GM10248 (cell line): ENCODE results near the gene MGLL.

Source experiments
- CTCF ChIA-PET: fragments of 300-600 bp; sonication (Branson Sonifier 250); formaldehyde crosslinking; extraction: SDS; loops from one replicate; lab custom pipeline; 2021; ENCODE audit warnings: antibody characterized with exemption; lab: Yijun Ruan, JAX
- POLR2A ChIA-PET: fragments of 350-650 bp; sonication (Branson Sonifier 250); formaldehyde crosslinking; extraction: SDS; loops from one replicate; lab custom pipeline; 2020; ENCODE audit warnings: antibody characterized with exemption; lab: Yijun Ruan, JAX
- DNase-seq: peaks from one replicate; pipeline ENCODE4 v3.0.0; 2012; ENCODE audit errors: extremely low spot score
- CTCF ChIP-seq: IDR thresholded peaks from 2 replicates; pipeline ENCODE4 v1.5.1; 2012; ENCODE audit warnings: mild to moderate bottlenecking, low read depth; ENCODE audit errors: extremely low read depth, missing control alignments, control extremely low read depth

MGLL gene

GRCh38 chr3:127796045-127796830 is 26.1 kb downstream of the MGLL start:
- POLR2A ChIA-PET, result no interaction called here
- no peak for DNase-seq
- no peak for TF ChIP-seq CTCF
- CTCF ChIA-PET, result no interaction called here

GRCh38 chr3:127794972-127795371 is 27.3 kb downstream of the MGLL start:
- ChIA-PET POLR2A (no interaction called here), CTCF (interaction anchor here (0.7 kb wide), 1 partner anchor 165 kb away, joined by 3 read pairs; no protein-coding TSS in a partner anchor)
- TF ChIP-seq CTCF, result no peak
- DNase-seq, result no peak

GRCh38 chr3:127794402-127794801 is 27.9 kb downstream of the MGLL start:
- no peak for TF ChIP-seq CTCF
- ChIA-PET POLR2A (no interaction called here), CTCF (no interaction called here)
- DNase-seq, result no peak

GRCh38 chr3:127792541-127793292 is 29.6 kb downstream of the MGLL start:
- POLR2A ChIA-PET, result interaction anchor here (0.7 kb wide), 1 partner anchor 114 kb away, joined by 3 read pairs; no protein-coding TSS in a partner anchor
- DNase-seq, result no peak
- TF ChIP-seq CTCF, result no peak
- CTCF ChIA-PET, result interaction anchor here (0.6 to 1.2 kb wide), 5 partner anchors 11 to 179 kb away, joined by 3 to 4 read pairs (median 3); partner anchors contain the start of gene MGLL

GRCh38 chr3:127791221-127791913 is 30.9 kb downstream of the MGLL start:
- CTCF ChIA-PET, result interaction anchor here (0.9 to 3.3 kb wide), 16 partner anchors 9 to 216 kb away, joined by 3 to 21 read pairs (median 4); no protein-coding TSS in a partner anchor
- TF ChIP-seq CTCF, result peak; percentile 67
- POLR2A ChIA-PET, result interaction anchor here (1.0 kb wide), 1 partner anchor 17 kb away, joined by 4 read pairs; no protein-coding TSS in a partner anchor
- DNase-seq, result peak; percentile 81

- no peak for TF ChIP-seq CTCF
- DNase-seq, result no peak
- POLR2A ChIA-PET, result interaction anchor here (1.0 kb wide), 1 partner anchor 18 kb away, joined by 4 read pairs; no protein-coding TSS in a partner anchor
- CTCF ChIA-PET, result interaction anchor here (0.9 to 3.3 kb wide), 16 partner anchors 9 to 215 kb away, joined by 3 to 21 read pairs (median 4); no protein-coding TSS in a partner anchor
These were observed 31.5 kb downstream of the MGLL start for GRCh38 chr3:127790882-127791183.
